IPS DF 6.9 (cell line): ENCODE measurements around the gene CASP4.
"Not testable (repeated sequence)": the region's sequence is repeated elsewhere in the genome, so short reads cannot be mapped to it uniquely, and the experiment has no call there.

Experiments
- DNase-seq: peaks from one replicate; pipeline ENCODE4 v3.0.0-alpha.2; 2013; ENCODE audit warnings: low read depth, low spot score
- H3K27ac ChIP-seq: one replicate; pipeline ENCODE4 v1.5.1; 2013; ENCODE audit warnings: low read length, control low read depth
- H3K27me3 ChIP-seq: 2 replicates; pipeline ENCODE4 v1.6.1; 2013; ENCODE audit warnings: mild to moderate bottlenecking, low read length; ENCODE audit not compliant: control insufficient read depth, insufficient read depth
- H3K36me3 ChIP-seq: 2 replicates; pipeline ENCODE4 v1.6.1; 2013; ENCODE audit warnings: low read length; ENCODE audit not compliant: control insufficient read depth, insufficient read depth
- H3K4me1 ChIP-seq: 2 replicates; pipeline ENCODE4 v1.6.1; 2013; ENCODE audit warnings: low read length; ENCODE audit not compliant: control insufficient read depth, insufficient read depth
- H3K4me3 ChIP-seq: 2 replicates; pipeline ENCODE4 v1.5.1; 2013; ENCODE audit warnings: mild to moderate bottlenecking, low read length
- H3K9me3 ChIP-seq: 2 replicates; pipeline ENCODE4 v1.6.1; 2013; ENCODE audit warnings: low read length, inconsistent platforms; ENCODE audit not compliant: control insufficient read depth, insufficient read depth
- WGBS: extraction: QIAGEN DNeasy Blood & Tissue Kit; methylation state at CpG from one replicate; pipeline ENCODE4 v1.1.7; 2013; ENCODE audit warnings: mixed read lengths, missing lambda C conversion rate; ENCODE audit not compliant: insufficient read length, insufficient coverage; 5-methylcytosine and 5-hydroxymethylcytosine counted together

Gene CASP4

DNA sequence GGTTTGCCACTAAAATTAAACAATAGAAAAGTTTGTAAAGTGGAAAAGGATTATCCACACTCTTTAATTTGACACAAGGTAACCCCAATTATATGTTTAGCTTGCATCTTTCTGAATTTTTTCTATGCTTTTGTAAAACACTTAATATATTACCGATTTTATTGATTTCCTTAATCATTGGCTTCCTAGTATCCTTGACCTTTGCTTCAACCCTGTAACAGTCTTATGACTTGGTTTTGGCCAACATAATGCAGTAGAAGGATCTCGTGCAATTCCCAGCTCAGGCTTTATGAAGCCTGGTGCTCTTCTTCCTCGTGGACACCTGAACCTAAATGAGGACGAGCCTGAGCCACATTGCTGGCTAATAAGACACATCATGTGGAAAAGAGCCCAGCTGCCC lies 23.6 kb upstream of the CASP4 start:
- Histone ChIP-seq H3K27ac (no peak overlapping the region), H3K36me3 (no peaks in the 10 kb centered on the region), H3K9me3 (no peaks in the 10 kb centered on the region), H3K27me3 (no peaks in the 10 kb centered on the region), H3K4me1 (no peaks in the 10 kb centered on the region), H3K4me3 (no peak overlapping the region)
- WGBS, result no CpG with 5 or more reads among the region's 4 CpGs
- DNase-seq, result no peak

DNA sequence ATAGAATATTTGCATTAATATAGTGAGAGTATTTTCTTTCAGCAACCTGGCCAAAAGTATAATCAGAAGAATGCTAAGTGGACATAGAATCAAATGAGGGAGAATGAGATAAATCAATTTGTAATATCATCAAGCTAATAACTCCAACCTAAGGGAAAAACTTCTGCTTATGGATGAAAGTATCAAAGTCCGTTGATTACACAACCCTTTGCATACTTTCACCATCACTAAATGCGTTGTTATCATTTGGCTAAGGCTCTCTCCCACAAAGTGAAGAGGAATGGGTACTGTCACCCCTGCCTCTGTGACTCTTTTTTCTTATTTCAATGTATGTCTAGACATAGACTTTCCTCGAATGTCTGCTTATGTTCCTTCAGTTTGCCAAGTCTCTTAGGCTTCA lies 16.4 kb upstream of the CASP4 start:
- H3K36me3 ChIP-seq, result no peaks in the 10 kb centered on the region
- no peaks in the 10 kb centered on the region; the same call in 1 of the 2 replicates for H3K9me3 ChIP-seq
- DNase-seq, result no peak
- WGBS, result no CpG with 5 or more reads among the region's 3 CpGs
- H3K27me3 ChIP-seq, result no peaks in the 10 kb centered on the region
- no peak overlapping the region for H3K4me3 ChIP-seq
- H3K27ac ChIP-seq, result no peak overlapping the region
- no peaks in the 10 kb centered on the region for H3K4me1 ChIP-seq

DNA sequence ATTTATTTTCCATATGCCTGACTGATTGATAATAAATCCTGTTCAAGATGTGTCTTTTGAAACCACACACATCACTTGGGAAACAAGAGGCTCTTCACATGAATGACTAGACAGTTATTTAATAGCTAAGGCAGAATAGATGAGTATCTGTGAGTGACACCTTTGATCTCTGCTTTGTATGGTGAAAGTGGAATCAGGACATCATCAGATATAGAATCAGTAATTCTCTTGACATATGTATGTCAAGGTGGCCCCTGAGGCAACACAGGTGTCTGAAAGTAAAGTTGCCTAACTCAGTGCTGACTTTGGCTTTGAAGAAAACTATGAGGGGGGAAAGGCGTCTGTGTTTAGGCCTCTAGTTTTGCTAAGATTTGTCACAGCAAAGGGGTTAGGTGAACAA lies 11.5 kb upstream of the CASP4 start:
- no peaks in the 10 kb centered on the region for H3K4me1 ChIP-seq
- DNase-seq, result no peak
- H3K4me3 ChIP-seq, result no peak overlapping the region
- H3K9me3 ChIP-seq, result no peaks in the 10 kb centered on the region
- H3K27me3 ChIP-seq, result no peaks in the 10 kb centered on the region
- no peaks in the 10 kb centered on the region for H3K36me3 ChIP-seq
- WGBS, result no CpG with 5 or more reads among the region's 1 CpG
- no peak overlapping the region for H3K27ac ChIP-seq

DNA sequence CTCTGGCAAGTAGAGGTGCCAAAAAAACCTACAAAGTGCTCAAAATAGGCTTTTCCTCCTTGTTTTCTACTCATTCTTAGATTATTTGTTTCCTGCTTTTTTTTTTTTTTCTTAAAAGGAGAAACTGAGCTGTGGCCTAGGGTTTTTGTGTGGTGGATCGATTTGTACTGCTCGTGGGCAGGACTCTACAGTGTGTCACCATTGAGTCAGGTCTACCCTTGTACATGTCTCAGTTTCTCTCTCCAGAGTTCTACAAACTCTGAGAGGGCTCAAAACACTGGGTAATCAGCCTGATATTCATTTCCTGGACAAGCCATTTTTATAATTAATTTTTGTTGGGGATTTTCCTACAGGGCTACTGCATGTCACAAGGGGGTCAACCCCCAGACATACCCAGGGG lies 5.2 kb upstream of the CASP4 start:
- H3K9me3 ChIP-seq, result no peaks in the 10 kb centered on the region
- WGBS, result no CpG with 5 or more reads among the region's 2 CpGs

DNA sequence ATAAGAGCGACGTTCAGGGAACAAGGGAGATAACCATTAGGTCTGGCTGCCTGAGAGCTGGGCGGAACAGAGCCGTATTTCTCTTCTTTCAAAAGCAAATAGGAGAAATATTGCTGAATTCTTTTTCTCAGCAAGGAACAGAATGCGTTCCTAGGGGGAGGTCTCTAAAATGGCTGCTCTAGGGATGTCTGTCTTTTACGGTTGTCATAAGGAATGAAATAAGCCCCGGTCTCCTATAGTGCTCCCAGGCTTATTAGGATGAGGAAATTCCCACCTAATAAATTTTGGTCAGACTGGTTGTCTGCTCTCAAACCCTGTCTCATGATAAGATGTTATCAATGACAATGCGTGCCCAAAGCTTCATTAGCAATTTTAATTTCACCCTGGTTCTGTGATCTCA lies 4.5 kb upstream of the CASP4 start:
- H3K27me3 ChIP-seq, H3K4me3 ChIP-seq, H3K9me3 ChIP-seq, H3K36me3 ChIP-seq, H3K4me1 ChIP-seq, H3K27ac ChIP-seq, DNase-seq: not testable (repeated sequence)
- WGBS, result no CpG with 5 or more reads among the region's 8 CpGs

More for the DNA sequence above, 5.2 kb upstream of the CASP4 start:
- no peaks in the 10 kb centered on the region for H3K27me3 ChIP-seq
- H3K27ac ChIP-seq, result no peak overlapping the region
- peaks cover 3% of the 10 kb centered on the region for H3K4me1 ChIP-seq
- no peak overlapping the region for H3K4me3 ChIP-seq
- DNase-seq, result no peak
- no peaks in the 10 kb centered on the region for H3K36me3 ChIP-seq

DNA sequence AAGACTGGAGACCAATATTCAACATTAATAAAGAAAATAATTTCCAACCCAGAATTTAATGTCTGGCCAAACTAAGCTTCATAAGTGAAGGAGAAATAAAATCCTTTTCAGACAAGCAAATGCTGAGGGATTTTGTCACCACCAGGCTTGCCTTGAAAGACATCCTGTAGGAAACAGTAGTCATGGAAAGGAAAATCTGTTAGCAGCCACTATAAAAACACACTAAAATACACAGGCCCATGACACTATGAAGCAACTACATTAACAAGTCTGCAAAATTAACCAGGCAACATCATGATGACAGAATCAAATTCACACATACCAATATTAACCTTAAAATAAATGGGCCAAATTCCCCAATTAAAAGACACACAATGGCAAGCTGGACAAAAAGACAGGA lies 2.4 kb upstream of the CASP4 start:
- DNase-seq, result no peak
- Histone ChIP-seq H3K4me1 (peaks cover 3% of the 10 kb centered on the region), H3K27me3 (no peaks in the 10 kb centered on the region), H3K4me3 (no peak overlapping the region), H3K27ac (no peak overlapping the region), H3K9me3 (no peaks in the 10 kb centered on the region), H3K36me3 (no peaks in the 10 kb centered on the region)

DNA sequence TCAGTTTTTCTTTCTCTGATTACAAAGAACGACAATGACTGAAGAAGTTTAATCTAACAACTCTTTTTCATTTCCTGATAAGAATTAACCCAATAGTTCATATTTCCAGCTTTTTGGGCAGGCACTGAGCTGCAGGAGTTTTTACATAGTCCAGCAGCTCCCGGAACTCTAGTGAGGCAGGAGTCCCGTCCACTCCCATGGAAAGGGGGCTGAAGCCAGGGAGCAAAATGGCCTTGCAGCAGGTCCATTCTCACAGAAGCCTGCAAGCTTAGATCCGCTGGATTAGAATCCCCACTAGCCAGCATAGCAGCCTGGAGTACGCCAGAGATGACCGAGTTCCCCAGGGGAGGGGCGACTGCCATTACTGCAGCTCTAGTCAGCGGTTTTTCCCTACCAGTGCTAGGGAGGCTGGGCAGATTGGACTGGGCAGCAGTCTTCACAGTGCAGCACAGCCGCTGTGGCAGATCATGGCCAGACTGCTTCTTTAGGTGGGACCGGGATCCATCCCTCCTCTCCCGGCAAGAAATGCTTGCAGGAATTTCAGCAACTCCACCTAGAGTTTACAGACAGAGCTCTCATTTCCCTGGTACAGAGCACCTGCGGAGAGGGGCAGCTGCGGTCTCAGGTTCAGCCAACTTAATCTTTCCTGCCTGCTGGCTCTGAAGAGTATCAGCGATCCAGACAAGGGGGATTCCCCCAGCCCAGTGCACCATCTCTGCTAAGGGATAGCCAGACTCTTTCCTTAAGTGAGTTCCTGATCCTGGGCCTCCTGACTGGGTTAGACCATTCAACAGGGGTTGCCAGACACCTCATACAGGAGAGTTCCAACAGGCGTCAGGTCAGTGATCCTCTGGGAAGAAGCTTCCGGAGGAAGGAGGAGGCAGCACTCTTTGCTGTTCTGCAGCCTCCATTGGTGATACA lies 742 bp upstream of the CASP4 start:
- Histone ChIP-seq H3K9me3 (no peaks in the 10 kb centered on the region; the same call in 1 of the 2 replicates), H3K4me1 (peaks cover 3% of the 10 kb centered on the region), H3K27ac (no peak overlapping the region), H3K36me3 (no peaks in the 10 kb centered on the region), H3K27me3 (no peaks in the 10 kb centered on the region), H3K4me3 (no peak overlapping the region)
- DNase-seq, result peak; percentile 18
- no CpG with 5 or more reads among the region's 16 CpGs for WGBS

DNA sequence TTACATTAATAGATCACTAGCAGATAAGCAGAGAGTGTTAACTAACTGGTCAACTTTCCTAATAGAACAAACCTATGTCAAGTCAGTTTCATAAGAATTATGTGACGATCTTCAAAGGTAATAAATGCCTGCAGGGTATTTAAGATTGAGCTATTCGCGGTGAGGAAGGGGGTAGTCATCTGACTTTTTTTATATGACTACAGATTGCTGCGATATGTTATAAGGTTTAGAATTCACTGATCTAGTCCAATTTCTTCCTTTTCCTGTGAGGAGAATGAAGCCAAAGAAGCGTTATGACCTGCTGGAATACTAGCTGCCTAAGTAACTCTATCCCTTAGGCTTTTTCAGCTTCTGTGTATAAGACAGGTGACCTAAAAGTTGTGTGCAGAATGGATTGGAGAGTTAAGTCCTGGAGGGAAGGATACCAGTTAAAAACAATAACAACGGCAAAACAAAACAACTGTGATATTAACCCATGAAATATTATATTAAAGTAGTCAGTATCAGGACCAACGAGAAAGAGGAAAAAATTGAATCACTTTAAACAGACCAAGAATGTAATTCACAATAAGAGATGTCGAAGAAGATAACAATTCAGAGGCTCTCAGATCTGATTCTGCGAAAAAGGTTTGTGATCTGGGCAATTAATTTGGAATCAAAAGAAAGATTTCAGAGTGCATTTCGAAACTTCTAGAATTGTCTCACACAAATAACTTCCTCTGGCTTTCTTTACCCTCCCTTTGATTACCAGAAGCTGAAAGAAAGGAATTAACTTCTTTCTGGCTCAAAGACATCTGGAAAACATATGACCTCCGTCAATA lies 630 bp downstream of the CASP4 start:
- no peak for DNase-seq
- no peaks in the 10 kb centered on the region for H3K27me3 ChIP-seq
- H3K9me3 ChIP-seq, result no peaks in the 10 kb centered on the region; the same call in 1 of the 2 replicates
- WGBS, result no CpG with 5 or more reads among the region's 11 CpGs
- H3K4me1 ChIP-seq, result peaks cover 3% of the 10 kb centered on the region
- H3K27ac ChIP-seq, result no peak overlapping the region
- no peaks in the 10 kb centered on the region for H3K36me3 ChIP-seq
- no peak overlapping the region for H3K4me3 ChIP-seq

DNA sequence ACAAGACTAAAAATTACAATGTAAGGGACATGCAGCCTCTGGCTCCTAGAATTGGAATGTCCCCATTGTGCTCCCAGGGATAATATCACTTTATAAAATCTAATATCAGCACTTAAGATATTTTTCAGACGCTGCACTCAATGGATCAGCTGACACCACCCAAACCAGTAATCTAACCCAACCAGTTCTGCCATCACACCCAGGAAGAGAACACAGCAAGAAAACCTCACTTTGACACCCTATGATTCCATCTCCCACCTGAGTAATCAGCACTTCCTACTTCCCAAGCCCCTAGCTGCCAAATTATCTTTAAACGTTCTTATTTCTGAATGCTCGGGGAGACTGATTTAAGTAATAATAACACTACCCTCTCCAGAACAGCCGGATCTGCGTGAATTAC lies 2.6 kb downstream of the CASP4 start:
- Histone ChIP-seq H3K27ac (no peak overlapping the region), H3K36me3 (no peaks in the 10 kb centered on the region), H3K4me1 (peaks cover 3% of the 10 kb centered on the region), H3K27me3 (no peaks in the 10 kb centered on the region), H3K9me3 (no peaks in the 10 kb centered on the region; the same call in 1 of the 2 replicates), H3K4me3 (no peak overlapping the region)
- WGBS, result no CpG with 5 or more reads among the region's 5 CpGs
- DNase-seq, result no peak

DNA sequence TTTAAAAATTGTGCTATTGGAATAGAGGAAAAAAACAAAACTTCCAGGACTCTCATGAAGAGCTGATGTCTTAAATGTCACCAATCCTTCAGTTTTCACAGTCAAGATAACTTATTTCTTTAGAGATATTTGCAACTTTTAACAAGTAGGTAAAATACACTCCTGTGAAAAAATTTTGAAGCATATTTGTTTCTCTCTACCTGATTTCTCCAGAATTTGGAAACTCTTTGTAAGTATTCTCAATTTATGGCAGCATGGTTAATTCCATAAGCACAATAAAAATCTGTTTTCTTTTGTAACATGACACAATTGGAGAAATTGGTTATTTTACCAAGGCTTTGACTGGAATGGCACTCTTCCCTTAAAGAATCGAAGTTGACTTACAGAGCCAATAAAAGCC lies 4.1 kb downstream of the CASP4 start:
- H3K9me3 ChIP-seq, result no peaks in the 10 kb centered on the region; the same call in 1 of the 2 replicates
- no CpG with 5 or more reads among the region's 1 CpG for WGBS
- DNase-seq, result no peak

More for the DNA sequence above, 4.1 kb downstream of the CASP4 start:
- Histone ChIP-seq H3K4me3 (no peak overlapping the region), H3K27me3 (no peaks in the 10 kb centered on the region), H3K36me3 (no peaks in the 10 kb centered on the region), H3K27ac (no peak overlapping the region), H3K4me1 (peaks cover 3% of the 10 kb centered on the region)
